Measurements from ENCODE around the gene PRR5.
"Not testable (repeated sequence)": the region's sequence is repeated elsewhere in the genome, so short reads cannot be mapped to it uniquely, and the experiment has no call there.

Gene PRR5

DNA sequence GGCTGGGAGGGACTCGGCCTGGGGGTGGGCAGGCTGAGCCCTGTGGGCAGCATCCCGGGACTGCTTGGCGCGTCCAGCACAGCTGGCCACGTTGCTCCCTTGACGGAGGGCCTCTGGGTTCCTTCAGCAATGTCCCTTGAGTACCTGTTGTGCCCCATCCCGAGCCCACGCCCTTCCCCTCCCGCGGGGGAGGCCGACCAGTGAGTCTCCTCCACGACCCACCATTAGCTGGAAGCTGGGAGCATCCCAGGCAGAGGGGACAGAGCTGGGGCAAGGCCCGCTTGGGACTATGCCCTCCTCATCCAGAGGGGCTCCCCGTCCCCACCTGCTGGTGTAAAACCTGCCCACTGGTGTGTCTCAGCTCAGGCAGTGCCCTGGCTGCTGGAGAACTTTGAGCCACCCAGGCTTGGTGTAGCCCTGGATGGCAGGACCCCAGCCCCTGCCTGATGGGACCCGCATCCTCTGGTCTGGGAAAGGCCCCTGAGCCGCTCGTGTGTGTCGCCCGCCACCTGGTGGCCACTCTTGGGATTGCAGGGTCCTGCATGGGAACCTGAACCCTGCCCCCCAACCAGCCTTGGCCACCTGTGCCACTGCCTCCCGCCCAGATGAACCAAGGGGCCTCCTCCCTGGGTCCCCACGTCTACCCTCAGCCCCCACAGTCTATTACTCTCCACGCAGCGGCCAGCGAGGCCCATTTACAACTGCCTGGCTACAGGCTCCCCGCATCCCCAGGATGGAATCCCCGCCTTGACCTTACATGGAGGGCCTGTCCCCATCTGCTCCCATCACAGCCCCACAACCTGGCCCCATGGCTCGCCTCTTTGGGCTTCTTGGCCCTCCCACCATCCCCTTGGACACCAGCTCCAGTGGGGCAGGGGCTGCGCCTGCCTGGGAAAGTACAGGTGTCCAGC lies 33.8 kb downstream of the PRR5 start:
- peak; percentile 82 for DNase-seq (ENCODE audit: low read depth)

DNA sequence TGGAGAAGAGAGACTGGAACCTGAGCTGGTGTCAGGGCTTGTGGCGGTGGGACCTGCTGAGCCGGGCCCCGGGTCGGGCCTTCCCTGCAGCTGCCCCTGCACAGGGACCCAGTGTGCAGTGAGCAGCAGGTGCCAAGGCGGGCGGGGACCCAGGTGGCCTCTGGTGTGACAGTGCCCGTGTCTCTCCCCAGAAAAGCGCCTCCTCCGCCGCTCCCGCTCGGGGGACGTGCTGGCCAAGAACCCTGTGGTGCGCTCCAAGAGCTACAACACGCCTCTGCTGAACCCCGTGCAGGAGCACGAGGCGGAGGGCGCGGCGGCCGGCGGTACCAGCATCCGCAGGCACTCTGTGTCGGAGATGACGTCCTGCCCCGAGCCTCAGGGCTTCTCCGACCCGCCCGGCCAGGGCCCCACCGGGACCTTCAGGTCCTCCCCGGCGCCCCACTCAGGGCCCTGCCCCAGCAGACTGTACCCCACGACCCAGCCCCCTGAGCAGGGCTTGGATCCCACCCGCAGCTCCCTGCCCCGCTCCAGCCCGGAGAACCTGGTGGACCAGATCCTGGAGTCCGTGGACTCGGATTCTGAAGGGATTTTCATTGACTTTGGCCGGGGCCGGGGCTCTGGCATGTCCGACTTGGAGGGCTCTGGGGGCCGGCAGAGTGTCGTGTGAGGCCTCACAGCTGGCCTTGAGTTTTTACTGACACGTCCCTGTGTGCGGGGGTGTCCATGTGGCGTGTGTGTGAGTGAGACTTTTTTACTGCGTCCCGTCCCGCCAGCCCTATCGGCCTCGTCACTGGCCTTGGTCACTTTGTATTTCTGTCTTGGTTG lies 34.8 kb downstream of the PRR5 start:
- no peak for DNase-seq (ENCODE audit: low read depth)

DNA sequence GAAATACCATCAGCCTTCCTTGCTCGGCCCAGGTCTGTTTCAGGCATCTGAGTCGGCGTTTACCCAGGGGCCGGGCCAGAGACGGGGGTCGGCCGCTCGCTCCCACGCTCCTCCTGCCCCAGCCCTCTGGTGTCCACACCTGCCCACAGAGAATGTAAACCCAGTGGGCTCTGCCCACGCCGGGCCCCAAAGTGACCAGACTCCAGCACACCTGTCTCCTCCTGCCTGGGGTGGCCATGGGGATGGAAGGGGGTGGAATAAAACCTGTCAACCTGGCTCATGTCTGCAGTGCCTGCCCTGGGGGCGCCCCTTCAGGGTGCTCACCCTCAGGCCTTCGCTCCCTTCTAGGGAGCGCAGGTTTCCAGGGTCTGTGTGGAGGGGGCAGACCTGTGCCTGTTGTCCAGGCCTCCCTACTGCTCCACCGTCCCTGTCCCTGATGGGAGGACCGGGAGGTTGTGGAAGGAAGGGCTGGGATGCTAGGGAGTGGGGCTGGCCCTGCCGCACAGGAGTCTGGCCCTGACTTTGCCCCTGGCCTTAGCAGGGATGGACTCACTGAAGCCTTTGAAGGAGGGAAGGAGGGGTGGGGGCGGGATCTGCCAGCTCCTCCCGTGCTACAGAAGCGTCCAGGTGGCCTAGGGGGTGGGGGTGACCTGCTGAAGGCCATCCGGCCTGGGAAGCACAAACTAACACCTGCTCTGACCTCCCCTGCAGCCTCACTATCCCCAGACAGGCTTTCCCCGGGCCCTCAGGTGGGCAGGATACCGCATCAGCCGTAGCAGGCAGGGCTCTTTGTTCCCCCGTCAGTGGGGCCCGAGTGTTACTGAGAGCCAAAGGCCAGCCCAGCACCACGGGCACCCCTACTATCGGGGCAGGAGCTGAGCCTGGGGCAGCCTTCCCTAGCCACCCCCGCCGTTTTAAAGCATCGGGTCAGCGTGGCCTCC lies 35.7 kb downstream of the PRR5 start:
- DNase-seq (ENCODE audit: low read depth) = no peak

DNA sequence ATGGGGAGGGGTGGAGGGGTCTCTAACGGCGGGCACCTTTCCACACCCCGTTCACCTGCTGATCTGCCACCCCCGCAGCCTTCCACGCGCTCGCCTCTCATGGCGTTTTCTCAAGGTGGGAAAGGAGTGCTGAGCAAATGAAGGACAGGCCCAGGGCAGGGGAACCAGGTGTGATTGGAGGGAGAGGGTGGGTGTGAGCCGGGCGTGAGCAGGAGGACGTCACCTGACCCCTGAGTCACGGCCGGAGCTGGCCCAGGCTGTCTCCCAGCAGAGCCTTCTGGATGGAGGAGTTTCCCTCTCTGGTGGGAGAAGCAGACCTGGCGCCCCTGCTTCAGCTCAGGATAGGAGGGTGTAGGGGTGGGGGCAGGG lies 36.3 kb downstream of the PRR5 start:
- no peak for DNase-seq (ENCODE audit: low read depth)

DNA sequence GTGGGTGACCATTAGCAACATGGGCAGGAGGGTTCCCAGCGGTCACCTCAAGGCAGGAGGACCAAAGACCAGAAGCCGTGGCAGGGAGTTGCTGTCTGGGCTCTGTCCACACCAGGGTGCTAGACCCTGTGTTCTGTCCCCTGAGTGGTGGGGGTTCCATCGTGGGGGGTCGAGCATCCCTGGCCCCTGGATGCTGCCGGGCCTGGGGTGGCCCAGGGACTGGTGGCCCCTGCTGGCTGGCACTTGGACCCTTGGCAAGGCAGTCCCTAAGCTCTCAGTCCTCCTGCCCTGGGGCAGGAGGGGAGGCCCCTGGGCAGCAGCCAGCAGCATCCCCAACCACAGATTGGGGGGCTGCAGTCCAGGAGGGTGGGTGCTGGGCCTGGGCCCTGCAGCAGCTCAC lies 37.0 kb downstream of the PRR5 start:
- DNase-seq (ENCODE audit: low read depth) = no peak

DNA sequence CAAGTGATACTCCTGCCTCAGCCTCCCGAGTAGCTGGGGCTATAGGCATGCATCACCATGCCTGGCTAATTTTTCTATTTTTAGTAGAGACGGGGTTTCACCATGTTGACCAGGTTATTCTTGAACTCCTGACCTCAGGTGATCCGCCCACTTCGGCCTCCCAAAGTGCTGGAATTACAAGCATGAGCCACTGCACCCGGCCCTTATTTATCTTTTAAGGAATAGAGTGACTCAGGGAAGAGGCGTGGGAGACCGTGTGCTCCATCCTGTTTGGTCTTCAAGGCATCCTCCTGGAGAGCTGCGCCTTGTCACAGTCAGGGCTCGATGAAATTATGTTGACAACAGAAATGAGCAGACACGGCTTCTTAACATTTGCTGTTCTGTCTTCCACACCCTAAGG lies 37.7 kb downstream of the PRR5 start:
- not testable (repeated sequence) for DNase-seq (ENCODE audit: low read depth)

DNA sequence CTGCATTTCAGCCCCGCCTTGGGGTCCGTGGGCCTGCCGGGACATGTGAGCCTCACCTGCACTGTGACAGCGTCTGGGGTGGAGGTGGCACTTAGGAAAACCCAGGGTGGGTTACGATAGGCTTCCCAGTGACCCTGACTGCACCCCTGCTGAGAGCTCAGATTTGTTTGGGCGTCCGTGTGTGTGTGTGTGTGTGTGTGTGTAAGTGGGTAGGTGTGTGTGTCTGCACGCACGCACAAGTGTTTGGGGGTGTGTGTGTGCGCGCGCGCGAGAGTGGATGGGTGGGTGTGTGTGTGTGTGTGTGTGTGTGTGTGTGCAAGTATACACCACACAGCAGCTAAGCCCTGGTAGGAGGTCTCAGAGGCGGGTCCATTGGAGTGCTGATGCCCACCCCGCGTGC lies 38.3 kb downstream of the PRR5 start:
- DNase-seq (ENCODE audit: low read depth) = no peak

DNA sequence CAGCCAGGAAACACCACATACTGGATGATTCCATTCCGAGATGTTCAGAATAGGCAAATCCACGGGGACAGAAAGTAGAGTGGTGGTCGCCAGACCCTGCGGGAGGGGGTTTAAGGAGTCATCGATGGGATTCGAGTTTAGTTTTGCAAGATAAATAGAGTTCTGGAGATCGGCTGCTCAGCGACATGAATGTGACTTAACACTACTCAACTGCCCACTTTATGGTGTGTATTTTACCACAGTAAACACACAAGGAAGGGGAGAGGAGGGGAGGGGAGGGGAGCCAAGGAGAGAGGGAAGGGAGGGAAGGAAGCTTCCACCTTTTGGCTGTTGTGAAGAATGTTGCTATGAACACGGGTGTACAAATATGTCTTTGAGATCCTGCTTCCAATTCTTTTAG lies 39.9 kb downstream of the PRR5 start:
- no peak for DNase-seq (ENCODE audit: low read depth)

DNA sequence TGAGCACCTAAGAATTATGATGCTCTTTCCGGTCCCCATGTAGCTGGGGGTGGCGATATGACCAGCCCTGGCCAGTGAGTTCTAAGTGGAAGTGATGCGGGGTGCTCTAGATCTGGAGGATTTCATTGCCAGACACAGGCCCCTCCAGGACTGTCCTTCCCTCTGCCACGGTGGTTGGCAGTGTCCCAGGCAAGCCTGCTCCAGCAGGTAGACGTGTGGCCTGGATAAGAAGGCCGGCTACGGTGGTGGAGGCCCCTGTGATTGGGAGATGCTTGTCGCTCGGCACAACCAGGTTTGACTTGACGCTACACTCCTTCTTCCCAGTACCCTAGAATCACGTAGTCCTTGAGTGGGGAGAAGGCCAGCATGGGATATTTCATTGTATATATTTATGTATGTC lies 41.2 kb downstream of the PRR5 start:
- no peak for DNase-seq (ENCODE audit: low read depth)

DNA sequence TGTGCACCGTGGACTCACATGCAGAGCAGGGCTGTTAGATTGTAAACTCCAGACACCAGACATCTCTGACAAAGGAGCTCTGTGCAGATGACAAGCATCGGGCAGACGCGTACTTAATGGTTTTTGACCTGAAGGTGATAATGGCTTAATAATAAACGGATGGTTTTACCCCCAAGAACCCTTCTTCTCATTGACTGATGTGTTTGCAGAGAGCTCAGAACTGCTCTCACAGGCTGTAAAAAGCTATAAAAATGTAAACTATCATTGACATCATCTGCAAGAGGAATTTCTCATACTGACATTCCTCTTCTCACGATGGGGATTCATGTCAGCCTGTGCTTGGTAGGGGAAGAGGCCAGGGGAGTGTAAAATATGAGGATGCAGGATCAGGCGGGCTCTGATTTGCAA lies 41.8 kb downstream of the PRR5 start:
- no peak for DNase-seq (ENCODE audit: low read depth)

DNA sequence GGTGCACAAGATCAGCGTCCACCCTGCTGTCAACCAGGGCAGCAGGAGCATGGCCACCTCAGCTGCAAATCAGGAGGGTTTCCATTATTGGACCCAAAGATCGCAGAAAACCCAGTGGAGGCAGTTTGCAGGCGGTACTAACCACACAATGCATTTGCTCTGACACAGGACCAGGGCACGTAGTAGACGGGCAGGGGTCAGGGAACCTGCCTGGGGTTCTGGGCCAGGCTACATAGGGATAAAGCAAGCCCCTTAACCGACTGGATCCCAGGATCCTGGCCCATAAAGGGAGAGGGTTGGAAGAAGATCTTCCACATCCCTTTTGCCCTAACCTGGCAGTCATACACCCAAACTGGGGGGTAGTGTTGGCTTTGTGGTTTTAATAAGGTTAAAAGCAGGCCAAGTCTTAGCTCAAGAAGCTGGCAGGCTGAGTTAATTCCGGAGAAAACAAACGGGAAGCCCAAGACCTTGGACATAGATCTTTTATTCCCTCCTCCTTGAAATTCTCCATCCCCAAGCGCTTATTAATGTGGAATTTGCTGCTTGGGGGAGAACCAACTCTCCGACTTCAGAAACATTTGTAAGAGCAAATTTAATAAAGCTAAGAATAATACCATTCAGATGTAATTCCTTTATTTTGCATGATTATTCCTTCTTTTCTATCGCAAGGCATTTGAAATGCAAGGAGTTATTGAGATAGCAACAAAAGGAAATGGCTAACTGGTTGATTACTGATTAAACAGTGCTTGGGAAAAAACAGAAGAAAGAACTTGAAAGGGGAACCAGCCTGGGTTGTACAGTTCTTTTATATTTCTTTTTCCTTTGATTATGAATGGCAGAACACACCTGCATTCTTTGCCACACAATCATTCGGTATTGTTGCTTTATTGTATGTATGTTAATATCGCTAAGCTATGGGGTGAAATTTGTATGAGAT lies 44.1 kb downstream of the PRR5 start:
- DNase-seq (ENCODE audit: low read depth) = no peak

DNA sequence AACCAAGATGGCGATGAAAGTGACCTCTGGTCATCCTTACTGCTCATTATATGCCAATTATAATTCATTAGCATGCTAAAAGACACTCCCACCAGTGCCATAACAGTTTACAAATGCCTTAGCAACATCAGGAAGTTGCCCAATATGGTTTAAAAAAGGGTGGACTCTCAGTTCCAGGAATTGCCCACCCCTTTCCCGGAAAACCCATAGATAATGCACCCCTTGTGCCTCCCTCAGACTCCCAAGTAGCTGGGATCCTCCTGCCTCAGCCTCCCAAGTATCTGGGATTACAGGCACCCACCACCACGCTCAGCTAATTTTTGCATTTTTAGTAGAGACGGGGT lies 45.8 kb downstream of the PRR5 start:
- not testable (repeated sequence) for DNase-seq (ENCODE audit: low read depth)

DNA sequence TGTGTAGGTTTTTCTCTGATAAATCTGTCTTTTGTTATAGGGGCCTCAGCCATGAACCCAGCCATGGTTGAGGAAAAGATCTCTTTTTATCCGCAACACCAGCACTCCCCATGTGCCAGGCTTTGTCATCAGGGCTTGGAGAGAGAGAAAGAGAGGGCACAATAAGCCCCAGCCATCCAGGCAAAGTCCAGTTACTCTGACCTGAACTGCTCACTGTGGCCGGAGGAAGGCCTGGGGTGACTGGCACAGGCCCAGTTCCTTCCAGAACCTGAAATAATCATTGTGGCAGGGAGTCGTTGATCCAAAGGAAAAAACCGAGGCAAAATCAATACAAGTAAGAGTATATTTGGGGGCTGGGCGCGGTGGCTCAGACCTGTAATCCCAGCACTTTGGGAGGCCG lies 46.5 kb downstream of the PRR5 start:
- DNase-seq (ENCODE audit: low read depth) = no peak

DNA sequence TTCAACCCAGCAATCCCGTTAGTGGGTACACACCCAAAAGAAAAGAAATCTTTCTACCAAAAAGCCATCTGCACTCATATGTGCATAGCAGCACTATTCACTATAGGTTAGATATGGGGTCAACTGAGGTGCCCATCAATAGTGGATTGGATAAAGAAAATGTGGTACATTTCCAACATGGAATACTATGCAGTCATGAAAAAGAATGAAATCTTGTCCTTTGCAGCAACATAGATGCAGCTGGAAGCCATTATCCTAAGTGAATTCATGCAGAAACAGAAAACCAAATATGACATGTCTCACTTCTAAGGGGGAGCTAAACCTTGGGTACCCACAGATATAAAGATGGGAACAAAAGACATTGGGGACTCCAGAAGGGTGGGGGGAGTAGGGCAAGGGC lies 48.5 kb downstream of the PRR5 start:
- DNase-seq (ENCODE audit: low read depth) = no peak

DNA sequence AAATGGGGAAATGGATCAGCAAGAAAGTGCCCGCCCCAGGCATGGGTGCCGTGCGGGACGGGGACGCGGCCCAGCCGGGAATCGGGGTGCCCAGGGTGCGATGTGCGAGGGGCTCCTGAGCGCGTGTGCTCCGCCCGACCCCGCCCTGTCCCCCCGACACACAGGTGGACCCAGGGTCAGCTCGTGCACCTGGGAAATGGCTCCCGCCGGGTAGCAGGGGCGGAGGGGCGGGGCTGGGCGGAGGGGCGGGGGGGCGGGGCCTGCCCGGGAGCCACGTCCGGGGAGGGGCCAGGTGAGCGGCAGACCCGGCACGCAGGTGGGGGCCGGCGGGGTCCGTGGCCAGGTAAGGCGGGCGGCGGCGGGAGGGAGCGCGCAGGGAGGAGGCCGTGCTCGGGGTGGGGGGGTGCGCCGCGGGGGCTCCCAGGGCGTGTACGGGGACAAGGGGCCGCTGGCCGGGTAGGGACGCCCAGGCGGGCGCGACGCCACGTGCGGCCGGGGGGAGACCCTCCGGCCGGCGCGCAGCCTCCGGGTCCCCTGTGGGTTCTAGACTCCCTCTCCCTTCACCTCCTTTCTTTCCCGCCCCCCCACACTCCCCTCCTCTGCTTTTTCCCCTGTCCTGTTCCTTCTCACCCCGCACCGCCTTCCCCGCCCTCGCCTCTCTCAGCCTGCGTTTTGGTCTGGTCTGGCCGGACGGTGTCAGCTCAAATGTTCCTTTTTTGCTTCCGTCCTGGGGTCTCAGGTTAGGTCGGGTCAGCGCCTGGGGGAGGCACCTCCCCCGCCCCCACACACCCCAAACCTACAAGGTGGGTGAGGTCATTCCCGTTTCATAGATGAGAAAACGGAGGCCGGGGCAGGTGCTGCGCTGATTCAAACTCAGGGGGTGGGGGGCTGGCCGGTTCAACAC lies 50.5 kb downstream of the PRR5 start, which contains the start of gene ARHGAP8:
TSS of gene ARHGAP8 (plus strand) at position 291 of the 904 bp plus-strand sequence. CDS start 33,953 bp downstream, outside the sequence.
- DNase-seq (ENCODE audit: low read depth) = no peak

DNA sequence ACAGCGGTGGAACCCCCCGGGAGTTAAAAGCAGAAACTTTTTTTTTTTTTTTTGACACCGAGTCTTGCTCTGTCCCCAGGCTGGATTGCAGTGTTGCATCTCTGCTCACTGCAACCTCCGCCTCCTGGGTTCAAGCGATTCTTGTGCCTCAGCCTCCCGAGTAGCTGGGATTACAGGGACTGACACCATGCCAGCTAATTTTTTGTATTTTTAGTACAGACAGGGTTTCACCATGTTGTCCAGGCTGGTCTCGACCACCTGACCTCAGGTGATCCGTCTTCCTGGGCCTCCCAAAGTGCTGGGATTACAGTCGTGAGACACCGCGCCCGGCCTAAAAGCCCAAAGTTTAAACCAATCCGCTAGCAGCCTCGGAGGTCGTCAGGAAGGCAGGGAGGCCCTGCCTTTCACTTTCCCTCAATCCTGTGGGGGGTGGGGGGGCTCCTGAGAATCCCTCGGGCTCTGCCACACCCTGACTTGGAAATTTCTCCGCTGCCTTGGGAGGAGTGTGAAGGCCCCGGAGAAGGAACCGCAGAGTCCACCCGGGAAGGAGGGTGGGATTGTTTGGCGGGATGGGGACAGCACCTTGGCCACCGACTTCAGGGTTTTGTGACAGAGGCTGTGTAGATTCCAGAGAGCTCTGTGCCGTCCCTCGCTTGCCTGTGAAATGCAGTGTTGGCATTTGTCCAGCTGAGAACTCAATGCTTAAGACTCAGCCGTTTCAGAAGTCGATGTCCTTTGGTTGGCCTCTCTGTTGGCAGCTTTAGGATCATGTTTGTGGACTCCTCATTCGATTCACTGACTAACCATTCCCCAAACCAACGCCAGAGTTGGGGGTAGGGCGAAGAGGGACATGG lies 51.4 kb downstream of the PRR5 start:
- no peak for DNase-seq (ENCODE audit: low read depth)

DNA sequence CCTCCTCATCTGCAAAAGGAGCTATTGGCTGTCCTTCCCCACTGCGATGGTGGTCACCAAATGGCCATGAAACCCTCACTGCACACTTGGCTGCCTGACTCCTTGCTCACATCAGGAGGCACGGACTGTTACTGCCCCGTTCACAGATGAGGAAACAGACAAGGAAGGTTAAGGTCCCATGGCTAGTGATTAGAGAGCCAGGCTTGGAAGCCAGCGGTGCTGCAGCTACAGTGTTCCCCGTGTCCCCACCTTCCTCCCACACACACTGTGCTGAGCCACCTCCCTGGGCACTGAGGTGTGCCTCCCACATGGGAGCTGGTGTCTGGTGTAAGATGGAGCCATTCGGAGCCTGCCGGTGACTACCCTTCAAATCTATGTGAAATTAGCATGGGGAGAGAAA lies 53.0 kb downstream of the PRR5 start:
- DNase-seq (ENCODE audit: low read depth) = no peak

DNA sequence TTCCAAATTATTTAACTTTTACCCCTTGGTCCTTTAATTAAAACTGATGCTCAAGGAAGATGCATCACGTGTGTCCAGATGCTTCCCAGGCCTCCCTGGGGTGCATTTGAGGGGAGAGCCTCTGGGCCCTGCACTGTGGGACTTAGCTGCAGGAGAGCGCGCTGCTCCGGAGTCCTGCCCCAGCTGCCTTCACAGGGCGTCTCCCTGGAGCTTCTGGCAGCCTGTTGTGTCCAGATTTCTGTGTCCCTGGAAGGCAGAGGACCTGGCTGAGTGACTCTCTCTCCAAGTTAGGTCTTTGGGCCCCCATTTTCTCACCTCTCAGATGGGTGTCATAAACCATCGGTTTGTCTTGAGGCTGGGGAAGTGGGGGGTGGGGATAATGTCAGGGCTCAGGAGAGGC lies 53.4 kb downstream of the PRR5 start:
- no peak for DNase-seq (ENCODE audit: low read depth)

DNA sequence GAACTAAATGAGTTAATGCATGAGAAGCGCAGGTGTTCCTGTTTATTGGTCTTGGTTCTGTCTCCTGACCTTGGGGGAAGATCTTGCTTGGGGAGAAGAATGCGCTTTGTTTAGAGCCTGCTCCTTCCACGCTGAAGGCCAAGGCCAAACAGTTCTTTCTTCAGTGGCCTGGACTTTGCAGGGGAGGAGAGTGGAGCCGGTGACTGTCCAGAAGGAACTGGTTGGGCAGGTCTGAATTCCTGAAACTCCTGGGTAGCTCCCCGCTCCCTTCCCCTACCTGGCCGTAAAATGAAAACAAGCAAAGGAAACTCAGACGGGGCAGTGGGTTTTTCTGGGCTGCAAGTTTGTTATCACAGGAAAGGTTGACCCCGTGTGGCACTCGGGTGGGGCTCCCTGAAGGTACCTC lies 54.0 kb downstream of the PRR5 start:
- DNase-seq (ENCODE audit: low read depth) = no peak

All from stimulated activated CD8-positive, alpha-beta memory T cell treated with anti-CD3 and anti-CD28 coated beads, Interleukin-15, amount 100 ng/mL, for 1 hour (primary cell).